ENCODE results near the gene SERTAD2. TPM values are rescaled to one million over a fixed set of nuclear protein-coding genes. Genes with fewer than 3 reads are reported as not detected.

SERTAD2 gene
- total RNA-seq, 1 experiment from 2014 or later, result 17.3 TPM

DNA sequence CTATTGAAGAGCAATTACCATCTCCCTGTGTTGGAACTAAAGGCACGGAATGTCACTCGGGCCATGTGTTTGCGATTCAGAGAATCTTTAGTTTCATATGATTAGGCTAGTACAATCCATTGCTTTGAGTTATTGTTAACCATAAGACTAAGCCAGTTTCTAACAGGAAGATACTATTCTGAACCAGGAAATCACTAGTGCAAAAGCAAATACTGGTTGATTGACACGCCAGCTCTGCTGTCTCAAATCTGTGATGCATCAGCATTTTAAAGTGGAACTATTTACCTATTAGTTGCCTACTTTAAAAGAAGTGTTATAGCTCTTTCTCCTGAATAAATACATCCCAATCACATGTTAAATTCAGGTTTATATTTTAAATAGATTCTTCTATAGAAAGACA is 67.7 kb downstream of the SERTAD2 start:
- DNase-seq (ENCODE audit: low read depth), result no peak

DNA sequence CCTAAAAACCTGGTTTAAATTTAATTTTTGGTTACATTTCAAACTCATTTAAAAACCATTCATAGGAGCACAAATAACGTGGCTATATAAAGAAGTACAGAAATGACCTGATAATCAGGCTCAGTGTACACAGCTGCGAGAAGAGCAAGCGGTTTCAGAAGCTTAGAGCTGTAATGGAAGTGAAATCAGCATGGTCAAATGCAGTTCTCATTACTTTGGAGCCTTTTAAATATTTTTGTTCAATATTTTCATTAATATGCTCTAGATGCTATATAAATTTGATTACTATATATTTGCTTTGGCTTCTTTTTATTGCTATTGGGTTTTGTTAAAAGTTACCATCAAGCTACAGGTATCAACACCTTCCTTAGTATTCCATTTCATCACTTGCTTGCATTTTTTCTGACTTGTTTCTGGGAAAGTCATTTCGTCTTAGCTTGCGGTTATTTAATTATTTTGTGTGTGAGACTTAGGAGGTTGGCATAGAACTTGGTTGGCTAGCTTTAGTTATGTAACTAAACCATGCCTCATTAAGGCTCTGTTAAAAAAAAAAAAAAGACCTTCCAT is 70.9 kb downstream of the SERTAD2 start:
- DNase-seq (ENCODE audit: low read depth), result no peak

DNA sequence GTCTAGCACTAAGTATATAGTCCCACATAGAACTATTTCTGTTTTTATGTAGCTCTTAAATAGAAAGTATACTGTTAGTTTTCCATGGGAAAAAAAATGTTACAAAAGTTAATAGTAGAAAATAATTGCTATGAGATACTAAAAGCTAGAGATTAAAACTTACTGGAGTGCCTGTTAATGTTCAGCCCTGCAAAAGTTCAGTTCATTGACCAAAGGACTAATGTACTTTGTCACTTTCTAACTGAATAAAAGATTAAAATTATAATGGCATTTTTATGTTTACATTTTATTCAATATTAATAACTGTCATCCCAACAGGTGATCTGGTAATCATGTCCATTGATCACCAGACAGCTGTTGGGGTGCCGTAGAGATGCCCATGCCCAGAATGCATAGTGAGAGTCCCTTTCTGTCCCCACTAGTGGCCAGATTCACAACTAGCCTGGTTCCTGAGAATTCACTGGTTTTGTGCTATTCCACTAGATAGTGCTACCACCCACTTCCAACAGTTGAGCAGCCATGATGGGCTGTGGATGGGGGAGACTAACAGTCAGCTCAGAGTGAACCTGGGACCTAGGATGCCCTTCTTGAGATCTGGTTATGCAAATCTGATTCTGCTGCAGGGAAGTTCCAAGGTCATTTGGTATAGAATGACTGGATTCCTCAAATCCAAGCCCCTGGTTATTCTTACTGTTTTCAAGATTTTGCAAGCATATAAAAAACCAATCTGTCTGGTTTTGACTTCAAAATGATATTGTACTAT is 71.8 kb downstream of the SERTAD2 start:
- no peak for DNase-seq (ENCODE audit: low read depth)

Other genes with a start within 250 kb of the SERTAD2 start
- 0.17 and 0.26 TPM in 2 replicates for gene LGALSL, start 199.8 kb downstream of the SERTAD2 start, total RNA-seq (2014; rRNA removed)
- gene AFTPH, start 129.6 kb downstream of the SERTAD2 start, total RNA-seq (2014; rRNA removed), result 13.3 and 16.1 TPM in 2 replicates